NCI-H1694 treated with DMSO at 0.1 percent for 48 hours (cell line): ENCODE measurements around the gene NRXN2.

ENCODE experiments used
- DNase-seq: peaks from one replicate; lab custom pipeline; 2025; lab: John Stamatoyannopoulos, UW

Gene NRXN2

GRCh38 chr11:64723117-64723906 lies at the start of gene NRXN2:
TSS of gene NRXN2 (minus strand) at chr11:64723197. CDS start at chr11:64713699, 9,498 bp downstream.
- peak; percentile 43 for DNase-seq

GRCh38 chr11:64772303-64773018 lies 49.5 kb upstream of the NRXN2 start:
- no peak for DNase-seq

- no peak for DNase-seq
Observed at GRCh38 chr11:64771861-64772260, 48.9 kb upstream of the NRXN2 start.

- no peak for DNase-seq
Observed at GRCh38 chr11:64770120-64770519, 47.1 kb upstream of the NRXN2 start.

DNA sequence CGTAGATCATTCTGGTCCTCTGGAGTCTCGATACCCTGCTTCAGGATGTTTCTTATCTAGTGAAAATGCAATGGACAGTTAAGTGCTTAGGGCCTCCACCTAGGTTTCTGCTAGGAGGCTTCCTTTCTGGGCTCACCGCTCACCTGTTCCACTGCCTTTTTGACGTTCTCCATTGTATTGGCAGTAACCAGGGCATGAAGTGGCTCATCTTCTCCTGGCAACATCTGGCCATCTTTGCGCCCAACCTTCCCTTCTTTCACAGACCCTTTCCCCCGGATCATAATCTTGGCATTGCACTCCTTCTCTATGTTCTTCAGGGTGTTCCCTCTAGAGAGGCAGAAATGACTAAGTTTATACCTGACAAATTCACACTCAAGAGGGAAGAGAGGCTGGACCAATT lies 46.3 kb upstream of the NRXN2 start:
- DNase-seq: no peak

DNA sequence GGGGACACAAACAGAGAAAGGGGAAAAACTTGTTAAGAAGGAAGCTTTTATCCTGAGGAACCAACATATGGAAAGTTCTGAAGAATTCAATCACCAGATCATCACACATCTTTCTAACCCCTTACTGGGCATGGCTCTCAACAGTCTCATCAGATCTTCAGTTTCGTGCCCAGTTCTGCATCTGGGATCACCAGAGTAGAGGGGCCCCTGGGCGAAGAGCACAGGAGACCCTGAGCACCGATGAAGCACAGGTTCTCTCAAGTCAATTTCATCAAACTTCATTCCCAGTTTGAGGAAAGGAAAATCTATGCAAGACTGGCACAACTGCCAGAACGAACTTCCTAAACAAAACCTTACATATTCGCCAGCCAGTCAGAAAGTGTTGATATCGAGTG lies 45.3 kb upstream of the NRXN2 start:
- no peak for DNase-seq

- peak; percentile 27 for DNase-seq
Observed at GRCh38 chr11:64767344-64768299, 44.6 kb upstream of the NRXN2 start.

DNA sequence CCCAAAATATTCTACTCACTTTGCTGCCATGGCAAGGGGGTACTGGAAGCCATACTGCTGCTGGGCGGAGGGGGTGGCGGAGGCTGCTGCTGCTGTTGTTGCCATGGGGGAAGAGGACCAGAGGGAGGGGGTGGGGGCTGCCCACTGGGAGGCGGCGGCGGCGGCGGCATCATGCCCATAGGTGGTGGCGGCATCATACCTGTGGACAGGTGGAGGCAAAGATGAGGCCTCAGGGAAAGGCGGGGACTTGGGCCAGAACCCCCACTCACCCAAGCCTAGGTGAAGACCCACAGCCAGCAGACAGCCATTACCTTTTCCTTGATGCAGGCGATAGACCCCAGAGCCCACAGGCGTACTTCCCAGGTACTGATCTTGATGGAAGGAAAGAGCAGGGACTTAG lies 43.9 kb upstream of the NRXN2 start:
- DNase-seq: no peak

- DNase-seq: no peak
Observed at GRCh38 chr11:64765851-64766665, 43.1 kb upstream of the NRXN2 start.

DNA sequence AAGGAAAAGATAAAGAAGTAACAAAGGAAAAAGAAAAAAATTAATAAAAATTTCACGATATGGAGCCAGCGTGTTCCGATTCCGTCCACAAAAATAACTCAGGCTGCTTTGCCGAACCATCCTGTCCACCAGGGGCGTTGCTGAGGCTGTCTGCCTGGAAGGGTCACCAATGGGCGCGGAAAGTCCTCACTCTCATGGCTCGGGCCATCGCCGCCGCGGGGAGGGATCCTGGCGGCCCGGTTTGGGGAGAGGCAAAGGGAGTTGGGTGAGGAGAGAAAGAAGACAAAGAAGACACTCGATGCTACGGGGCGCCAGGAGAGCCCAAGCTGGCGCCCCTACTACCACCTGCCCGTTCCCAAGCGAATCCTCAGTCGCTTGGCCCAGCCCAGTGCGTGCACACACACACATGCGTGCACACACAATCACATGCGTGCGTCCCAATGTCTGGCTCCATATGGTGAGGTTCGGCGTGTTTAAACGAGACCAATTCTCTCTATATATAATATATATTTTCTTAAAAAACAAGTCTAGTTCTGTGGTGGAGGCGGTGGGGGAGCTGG lies 42.4 kb upstream of the NRXN2 start:
- DNase-seq: no peak

DNA sequence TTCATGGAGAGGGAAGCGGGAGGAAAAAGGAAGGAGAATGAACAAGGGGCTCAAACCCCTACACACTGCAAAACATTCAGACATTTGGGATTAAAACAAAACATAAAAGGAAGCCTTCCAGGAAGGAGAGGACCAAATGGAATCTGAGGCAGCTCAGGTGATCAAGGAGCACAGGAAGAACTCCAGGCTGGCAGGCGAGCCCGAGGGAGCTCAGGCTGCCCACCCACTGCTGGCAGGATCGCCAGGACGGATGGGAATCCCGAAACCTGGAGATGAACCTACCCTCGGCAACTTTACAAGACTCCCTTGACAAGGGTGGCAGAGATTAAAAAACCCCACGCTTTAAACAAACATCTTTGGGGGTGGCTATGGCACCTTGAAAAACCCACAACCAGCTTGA lies 41.8 kb upstream of the NRXN2 start:
- DNase-seq: no peak

DNA sequence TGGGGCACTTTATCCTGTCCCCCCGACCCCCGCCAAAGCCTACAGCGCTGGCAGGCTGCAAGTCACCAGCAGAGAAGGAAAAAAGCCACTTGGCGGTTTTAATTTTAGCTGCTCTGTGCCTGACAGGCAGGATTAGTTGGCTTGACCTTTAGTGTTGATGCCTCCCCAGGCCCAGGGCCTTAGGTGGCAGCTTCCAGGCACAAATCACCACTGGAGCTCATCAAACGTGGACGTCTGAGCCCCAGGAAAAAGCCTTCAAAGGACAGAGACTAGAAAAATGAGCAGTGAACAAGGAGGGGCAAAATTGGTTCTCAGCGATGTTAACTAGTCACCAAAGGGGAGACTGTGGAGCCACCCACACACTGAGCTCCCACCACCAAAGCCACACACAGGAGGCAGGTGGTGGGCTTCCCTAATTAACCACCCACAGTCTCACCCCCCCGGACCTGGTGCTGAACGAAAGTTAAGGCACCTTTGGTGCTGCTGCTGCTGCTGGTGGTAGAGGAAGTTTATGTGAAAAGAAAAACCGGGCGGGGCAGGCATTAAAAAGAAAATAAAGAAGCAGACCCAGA lies 41.1 kb upstream of the NRXN2 start:
- DNase-seq: no peak

GRCh38 chr11:64763526-64764039 lies 40.6 kb upstream of the NRXN2 start:
- no peak for DNase-seq

GRCh38 chr11:64762674-64763525 lies 39.9 kb upstream of the NRXN2 start:
- DNase-seq: no peak

DNA sequence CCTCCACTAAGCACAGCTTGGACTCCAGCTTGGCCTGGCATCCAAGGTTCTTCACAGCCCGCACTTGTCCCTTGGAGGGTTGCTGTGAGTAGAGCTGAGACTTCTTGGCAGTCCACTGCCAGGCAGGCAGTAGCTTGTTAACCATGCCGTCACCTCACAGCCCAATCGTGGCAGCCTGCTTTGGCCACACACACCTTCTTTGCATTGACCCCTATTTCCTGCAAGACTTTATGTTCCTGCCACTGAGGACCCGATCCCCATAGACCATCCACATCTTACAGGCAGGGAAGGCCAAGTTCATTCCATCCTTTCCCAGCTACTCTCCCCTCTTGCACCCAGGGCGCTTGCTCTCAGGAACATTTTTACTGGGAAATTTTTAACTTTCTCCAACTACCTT lies 39.3 kb upstream of the NRXN2 start:
- DNase-seq: no peak

GRCh38 chr11:64760759-64761420 lies 37.9 kb upstream of the NRXN2 start:
- DNase-seq: no peak

DNA sequence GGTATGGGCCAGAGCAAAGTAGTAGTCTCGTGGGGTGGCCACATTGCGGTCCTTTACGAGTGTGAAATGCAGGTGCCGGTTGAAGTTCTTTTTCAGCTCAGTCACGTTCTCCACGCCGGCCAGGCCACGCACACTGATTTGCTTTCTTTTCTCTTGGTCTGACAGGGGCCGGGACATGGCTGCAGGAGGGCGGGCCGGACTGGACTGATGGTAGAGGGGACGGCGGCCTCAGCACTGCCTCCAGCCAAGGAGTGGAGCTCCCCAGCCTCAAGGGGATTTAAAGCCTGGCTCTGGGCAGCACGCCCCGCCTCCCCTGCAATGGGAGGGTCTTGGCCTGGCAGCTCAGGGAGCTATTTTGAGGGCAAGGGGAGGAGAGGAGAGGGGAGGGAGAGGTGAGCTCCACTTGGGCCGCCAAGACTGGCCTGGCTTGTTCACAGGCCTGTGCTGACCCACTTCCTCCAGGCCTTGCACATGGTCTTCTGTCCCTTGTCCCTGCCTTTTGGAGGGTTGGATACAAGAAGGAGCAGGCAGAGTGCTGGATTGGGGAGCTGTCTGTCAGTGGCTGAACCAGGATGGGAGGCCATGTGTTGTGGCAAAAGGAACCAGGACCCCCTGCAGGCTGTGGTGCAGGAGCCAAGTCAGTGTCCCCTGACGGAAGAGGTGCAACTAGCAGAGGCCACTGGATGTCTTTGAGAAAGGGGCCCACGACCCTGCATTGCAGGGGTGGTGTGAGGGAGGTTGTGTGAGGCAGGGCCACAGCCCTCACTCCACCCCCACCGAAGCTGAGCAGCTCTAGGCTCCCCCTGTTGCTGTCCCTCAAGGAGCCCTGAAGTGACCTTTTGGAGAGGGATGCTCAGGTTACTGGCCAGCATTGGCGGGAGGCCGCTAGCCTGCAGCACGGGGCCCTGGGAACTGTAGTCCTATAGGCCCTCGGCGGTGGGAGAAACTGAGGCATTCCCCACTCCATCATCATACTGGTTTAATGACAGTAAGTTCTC lies 37.0 kb upstream of the NRXN2 start, which contains the start of gene PYGM:
TSS of gene PYGM (minus strand) at position 253 of the 998 bp plus-strand sequence. CDS start at position 177, 76 bp downstream.
- no peak for DNase-seq
